Dermis microvascular lymphatic vessel endothelial cell (primary cell): ENCODE measurements around the gene FADS1. TPM values are rescaled to one million over a fixed set of nuclear protein-coding genes. Genes with fewer than 3 reads are reported as not detected.

Experiments used
- DNase-seq, 2 donors: peaks; one replicate each; pipeline versions ENCODE4 v3.0.0 to v3.0.0-alpha.2; 2010; ENCODE audit warnings: low read depth in 2 of 2
- total RNA-seq: library from RNA; depleted of rRNA; stranded (reverse); fragments of >200 nt; gene quantifications from 2 replicates; pipeline ENCODE4 v1.2.1, GENCODE V29; 2014

FADS1 gene
- total RNA-seq, 1 donor from 2014 or later = 39.3 TPM

DNA sequence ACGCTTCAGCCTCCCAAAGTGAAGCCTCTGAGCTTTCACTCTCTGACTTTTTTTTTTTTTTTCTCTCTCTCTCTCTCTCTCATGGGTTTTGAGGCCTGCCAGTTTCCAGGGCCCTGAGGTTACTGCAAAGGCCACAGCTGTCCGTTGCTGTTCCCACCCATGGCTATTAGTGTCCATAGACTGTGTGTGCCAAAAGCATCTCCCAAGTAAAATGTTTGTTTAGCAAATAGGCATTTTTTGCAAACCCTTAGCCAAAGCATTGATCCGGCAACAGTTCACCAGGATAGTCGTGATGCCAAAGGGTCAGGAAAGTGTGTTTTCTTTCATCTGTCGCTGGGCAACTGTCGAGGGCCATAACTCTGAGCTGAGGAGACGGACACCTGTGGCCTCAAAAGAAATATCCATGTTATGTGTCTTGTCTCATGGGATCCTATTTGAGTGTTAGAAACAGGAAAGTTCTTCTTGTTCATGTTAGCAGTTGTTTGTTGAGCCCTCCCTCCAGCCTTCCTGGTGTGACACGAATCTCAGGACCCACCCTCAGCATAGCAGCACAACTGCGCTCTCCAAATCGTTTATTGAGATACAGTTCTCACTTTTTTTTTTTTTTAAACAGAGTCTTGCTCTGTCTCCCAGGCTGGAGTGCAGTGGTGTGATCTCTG lies 29.7 kb upstream of the FADS1 start:
- no peak for DNase-seq

GRCh38 chr11:61844909-61845565 lies 28.2 kb upstream of the FADS1 start:
- no peak for DNase-seq

GRCh38 chr11:61842528-61842820 lies 25.7 kb upstream of the FADS1 start:
- DNase-seq = no peak

DNA sequence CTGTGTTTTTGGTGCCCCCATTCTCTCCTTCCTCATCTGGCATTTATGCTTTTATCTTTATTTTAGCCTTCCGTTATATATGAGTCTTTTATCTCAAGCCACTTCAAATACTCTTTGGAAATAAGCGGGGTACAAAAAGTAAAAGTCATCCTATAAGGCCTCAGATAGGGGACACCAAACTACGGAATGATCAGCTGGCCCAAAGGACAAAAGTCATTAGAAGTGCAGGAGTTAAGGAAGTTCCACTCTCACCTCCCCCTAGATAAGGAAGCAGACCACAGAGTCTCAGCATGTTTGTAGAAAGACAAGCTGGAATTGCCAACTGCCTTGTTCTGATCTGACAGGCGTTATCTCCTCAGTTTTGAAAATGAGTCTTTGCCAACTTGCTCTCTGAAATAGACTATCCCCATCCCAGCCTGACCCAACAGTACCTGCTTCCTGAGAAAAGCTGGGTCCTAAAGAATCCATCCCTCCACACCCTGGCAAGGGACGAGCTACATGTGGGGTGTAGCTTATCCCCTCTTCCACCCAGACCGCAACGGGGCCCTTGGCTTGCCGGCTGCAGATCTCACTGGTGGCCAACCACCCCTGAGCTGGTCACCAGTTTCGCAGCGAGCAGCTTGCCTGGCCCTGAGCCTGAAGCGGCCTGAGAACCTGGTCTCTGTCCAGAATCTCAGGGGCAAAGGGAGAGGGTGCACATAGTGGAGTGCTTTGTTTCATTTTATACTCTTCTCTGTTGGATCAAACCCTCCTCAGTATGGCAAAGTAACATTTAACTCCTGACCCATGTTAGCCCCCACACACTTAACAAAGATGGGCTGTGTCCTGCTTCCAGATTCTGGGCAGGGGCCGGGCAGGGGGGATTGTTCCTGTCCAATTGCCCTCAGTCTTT lies 25.1 kb upstream of the FADS1 start:
- DNase-seq = no peak

GRCh38 chr11:61840371-61840770 lies 23.6 kb upstream of the FADS1 start:
- no peak for DNase-seq

DNA sequence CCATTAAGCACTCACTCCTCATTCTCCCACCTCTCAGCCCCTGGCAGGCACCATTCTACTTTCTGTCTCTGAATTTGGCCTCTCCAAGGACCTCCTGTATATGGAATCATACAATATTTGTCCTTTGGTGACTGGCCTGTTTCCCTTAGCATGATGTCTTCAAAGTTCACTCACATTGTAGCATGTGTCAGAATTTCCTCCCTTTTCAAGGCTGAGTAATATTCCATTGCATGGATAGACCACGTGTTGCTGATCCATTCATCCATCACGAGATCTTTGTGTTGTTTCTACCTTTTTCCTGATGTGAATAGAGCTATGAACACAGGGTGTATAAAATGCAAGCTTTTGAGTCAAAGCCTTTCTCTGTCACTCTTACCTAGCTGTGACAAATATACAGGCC lies 22.9 kb upstream of the FADS1 start:
- no peak for DNase-seq

- no peak for DNase-seq
Observed at GRCh38 chr11:61838921-61839320, 22.1 kb upstream of the FADS1 start.

DNA sequence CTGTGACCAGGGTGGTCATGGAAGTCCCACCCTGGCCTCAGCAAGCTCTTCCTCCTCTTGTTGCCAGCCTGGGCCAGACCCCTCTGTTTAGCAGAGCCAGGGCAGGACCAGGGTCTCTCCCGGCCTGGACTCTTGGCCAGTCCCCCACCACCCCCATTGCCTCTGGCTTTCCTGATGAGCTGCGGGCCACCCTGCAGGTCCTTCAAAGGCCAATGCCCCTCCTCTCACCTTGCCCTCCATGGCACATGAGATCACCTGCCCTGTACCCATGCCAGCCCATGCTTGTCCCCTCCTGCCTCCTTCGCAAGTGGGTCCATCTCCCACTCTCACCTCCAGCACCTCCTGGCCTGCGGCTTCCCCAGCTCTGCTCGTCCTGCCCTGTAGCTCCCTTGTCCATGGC lies 21.7 kb upstream of the FADS1 start:
- DNase-seq = no peak

DNA sequence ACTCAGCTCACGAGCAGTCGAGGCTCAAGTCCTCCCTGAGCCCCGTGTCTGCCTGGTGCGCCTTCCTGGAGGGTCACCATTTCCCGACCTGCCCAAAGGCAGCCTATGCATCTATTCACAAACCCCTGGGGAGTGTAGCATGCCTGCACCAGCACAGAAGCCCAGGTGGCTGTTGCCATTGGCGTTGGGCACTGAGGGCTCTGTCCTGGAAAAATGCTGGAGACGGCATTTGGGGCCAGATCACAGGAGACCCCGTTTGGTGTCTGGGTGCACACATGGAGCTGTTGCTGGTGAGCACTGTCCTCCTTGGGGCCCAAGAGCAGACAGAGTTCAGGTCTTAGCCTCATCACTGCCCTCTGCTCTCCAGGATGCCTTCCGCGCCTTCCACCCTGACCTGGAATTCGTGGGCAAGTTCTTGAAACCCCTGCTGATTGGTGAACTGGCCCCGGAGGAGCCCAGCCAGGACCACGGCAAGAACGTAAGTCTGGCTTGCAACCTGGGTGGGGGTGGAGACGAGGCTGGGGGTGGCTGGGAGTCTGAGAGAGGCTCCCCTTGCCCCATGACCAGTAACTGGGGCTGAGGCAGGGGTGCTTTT lies 20.7 kb upstream of the FADS1 start:
- no peak for DNase-seq

DNA sequence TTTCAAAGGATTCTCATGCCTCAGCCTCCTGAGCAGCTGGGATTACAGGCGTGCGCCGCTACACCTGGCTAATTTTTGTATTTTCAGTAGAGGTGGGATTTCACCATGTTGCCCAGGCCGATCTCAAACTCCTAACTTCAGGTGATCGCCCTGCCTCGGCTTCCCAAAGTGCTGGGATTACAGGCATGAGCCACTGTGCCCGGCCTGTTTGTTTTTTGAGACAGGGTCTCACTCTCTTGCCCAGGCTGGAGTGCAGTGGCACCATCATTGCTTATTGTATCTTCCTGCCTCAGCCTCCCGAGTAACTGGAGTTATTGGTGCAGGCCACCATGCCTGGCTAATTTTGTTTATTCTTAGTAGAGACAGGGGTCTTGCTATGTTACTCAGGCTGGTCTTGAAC lies 19.4 kb upstream of the FADS1 start:
- no peak for DNase-seq

DNA sequence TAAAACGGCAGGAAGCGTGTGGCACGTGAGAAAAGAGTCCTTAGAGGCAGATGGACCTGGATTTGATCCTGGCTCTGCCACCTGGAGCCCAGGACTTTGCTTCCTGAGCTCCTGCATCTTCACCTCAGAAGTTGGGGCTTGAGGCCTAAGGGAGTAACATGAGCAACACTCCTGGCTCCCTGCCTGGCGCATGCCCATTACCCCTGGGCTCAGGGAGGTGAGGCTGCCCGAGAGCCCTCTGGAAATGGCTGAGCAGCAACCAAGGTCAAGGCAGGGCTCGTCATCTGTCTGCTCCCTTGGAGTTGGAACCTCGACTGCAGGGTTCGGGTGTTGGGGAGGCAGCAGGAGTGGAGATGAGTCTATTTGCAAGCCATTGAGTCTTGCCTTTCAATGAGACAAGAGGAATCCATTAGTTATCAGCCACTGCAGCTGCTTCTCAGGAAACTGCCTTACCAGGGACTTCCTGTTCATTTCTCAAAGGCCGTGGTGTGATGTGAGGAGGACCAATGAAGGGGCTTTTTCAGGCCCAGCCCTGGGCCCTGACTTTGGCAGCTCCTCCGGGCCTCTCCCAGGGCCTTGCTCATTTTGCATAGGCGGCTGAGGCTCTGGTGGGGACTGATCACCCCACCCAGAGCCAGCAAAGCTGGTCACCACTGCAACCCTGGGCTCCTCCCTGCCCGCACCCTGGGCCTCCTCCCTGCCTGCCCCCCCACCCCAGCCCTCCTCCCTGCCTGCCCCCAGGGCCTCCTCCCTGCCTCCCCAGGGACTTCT lies 17.7 kb upstream of the FADS1 start:
- peak in 1 of 2 donors; percentile 84 for DNase-seq

GRCh38 chr11:61833926-61834277 lies 17.1 kb upstream of the FADS1 start:
- DNase-seq = no peak

- no peak for DNase-seq
Observed at GRCh38 chr11:61833471-61833870, 16.7 kb upstream of the FADS1 start.

GRCh38 chr11:61832754-61833153 lies 16.0 kb upstream of the FADS1 start:
- no peak for DNase-seq

DNA sequence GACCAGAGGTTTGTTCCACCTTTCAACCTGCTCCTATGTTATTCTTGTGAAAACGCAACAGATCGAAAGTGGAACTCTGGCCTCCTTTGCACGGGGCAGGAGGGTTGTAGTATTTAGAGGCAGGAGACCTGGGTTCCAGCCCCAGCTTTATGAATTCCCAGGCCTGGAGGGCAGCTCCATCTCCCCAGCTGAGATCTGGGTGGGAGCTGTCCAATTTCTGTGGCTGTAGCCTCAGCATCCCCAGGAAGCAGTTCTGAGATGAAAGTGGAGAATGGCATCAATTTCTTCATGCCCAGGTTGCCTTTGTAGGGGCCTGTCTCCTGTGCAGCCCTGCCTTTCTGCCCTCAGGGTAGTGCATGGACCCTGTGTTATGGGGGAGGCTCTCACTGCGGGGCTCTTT lies 15.4 kb upstream of the FADS1 start:
- DNase-seq = no peak

DNA sequence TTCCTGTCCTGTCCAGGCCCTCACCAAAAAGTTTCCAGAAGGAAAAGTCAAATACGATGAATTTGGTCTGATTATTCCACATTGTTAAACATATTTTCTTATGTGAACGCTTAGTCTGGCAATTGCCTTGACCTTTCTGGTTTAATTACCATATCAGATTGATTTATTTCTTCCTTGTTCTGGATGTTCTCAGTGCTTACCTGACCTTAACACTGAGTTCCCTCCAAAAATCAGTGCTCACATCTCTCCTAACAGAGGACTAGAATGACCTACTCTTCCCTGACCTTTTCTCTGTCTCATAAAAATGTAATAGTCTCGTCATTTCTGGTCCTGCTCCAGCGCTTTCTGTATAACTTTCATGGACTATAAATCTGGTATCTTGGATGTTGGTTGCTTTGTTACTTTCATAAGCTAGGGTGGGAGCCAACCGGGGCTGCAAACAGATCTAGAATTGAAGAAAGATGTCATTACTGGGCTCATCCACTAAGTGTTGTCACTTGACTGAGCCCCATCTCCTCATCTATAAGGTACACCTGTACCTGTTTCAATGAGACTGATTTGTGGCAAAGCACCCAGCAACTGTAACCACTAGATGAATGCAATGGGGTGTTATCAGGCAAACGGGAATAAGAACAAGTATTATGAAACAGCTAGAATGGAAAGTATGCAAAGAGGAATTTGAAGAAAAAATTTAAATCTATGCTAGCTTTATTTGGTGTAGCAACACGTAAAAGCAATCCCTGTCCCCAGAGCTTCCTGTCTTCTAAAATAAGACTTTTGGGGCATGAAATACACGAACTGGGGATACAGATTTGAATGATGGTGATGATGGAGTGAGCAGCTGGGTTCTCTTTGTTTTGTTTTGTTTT lies 13.7 kb upstream of the FADS1 start:
- DNase-seq = no peak

DNA sequence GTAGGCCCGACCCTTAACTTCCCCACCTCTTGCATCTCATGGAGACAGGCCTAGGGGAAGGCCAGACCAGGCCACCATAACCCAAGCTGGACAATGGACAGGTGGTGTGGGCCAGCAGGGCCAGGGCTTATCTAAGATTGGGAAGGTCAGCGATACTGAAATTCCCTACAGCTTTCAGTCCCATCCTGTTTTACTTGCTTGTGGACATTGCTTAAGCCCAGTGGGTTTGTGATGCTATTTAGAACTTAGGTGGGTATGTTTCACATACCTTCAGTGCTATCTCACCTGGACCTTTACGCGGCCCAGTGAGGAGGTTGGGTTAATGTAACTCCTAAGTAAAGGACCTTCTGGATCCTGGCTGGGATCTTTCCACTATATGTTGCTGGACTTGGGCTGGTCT lies 13.0 kb upstream of the FADS1 start:
- no peak for DNase-seq

DNA sequence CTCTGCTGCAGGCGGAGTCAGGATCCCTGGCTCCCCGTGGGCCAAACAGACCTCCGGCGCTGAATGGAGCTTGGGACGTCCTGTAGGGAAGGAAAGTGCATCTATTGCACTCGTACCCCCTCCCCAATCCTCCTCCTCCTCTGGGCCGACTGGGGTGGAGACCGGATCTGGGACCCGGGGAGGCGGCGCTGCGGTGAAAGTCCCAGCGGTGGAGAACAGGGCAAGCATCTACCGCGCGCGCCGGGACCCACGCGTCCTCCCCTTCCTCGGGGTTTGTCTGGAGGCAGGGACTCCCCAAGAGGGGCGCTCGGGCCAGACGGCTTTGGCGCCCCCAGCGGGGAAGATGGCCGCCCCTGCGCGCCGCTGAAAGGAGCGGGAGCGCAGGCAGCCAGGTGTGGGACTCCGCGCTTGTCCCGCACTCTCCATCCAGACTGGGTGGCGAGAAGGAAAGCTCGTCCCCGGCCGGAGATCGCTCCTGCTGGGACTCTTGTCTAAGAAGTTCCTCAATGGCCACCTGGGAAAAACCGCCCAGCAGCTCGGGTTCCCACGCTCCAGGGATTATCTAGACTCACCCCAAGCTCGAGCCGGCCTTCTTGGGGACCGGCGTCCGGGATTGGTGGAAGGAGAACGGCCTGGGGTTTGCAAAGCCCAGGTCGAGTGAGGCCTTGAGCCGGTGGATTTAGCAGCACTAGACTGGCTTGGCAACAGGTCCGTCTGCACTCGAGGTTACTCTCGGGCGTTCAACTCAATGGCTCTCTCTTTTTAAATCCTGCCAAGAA lies 12.0 kb upstream of the FADS1 start:
- DNase-seq = peak in 1 of 2 donors; percentile 43

- DNase-seq = no peak
Observed at GRCh38 chr11:61828379-61828628, 11.5 kb upstream of the FADS1 start.
